PFSK-1 (cell line): ENCODE measurements around the gene POLA2.

Source experiments
- POLR2AphosphoS5 ChIP-seq: IDR thresholded peaks from 2 replicates; pipeline ENCODE4 v1.6.1; 2012; ENCODE audit warnings: low read depth, mild to moderate bottlenecking, control low read depth, low read length, moderate library complexity
- REST ChIP-seq, 2 experiments: IDR thresholded peaks; 2 replicates each; pipeline versions ENCODE4 v1.6.1 to v1.8.0; 2011 to 2012; ENCODE audit warnings: low read depth in 2 of 2, low read length in 2 of 2, control low read depth in 1 of 2, inconsistent platforms in 1 of 2, mild to moderate bottlenecking in 1 of 2, moderate library complexity in 1 of 2; ENCODE audit not compliant: insufficient read depth in 1 of 2
- SIN3A ChIP-seq: IDR thresholded peaks from 2 replicates; pipeline ENCODE4 v1.6.1; 2012; ENCODE audit warnings: mild to moderate bottlenecking, low read length, moderate library complexity, borderline replicate concordance; ENCODE audit not compliant: insufficient read depth

GRCh38 chr11:65219930-65220213 is 41.9 kb upstream of the POLA2 start:
- TF ChIP-seq REST (IDR thresholded peaks at IDR 0.05; ENCODE audit: insufficient read depth in 1 of 2, low read depth in 2 of 2, low read length in 2 of 2): no peak
- TF ChIP-seq POLR2AphosphoS5: no peak
- no peak for TF ChIP-seq SIN3A
